Activated CD8-positive, alpha-beta T cell treated with anti-CD3 and anti-CD28 coated beads for 36 hours (primary cell): ENCODE measurements around the gene HEXIM1. TPM values are rescaled to one million over a fixed set of nuclear protein-coding genes. Genes with fewer than 3 reads are reported as not detected.
A peak's percentile ranks its signal among the peaks of the same experiment; 100 is the strongest.

Source experiments
- ATAC-seq: fragments of 200-7000 bp; cut with Tn5 transposase; one replicate; pipeline ENCODE4 v1.10.0; 2021; ENCODE audit warnings: mild to moderate bottlenecking, moderate library complexity
- CTCF ChIA-PET: fragments of 350-600 bp; sonication (Branson Sonifier 250); formaldehyde crosslinking; loops from one replicate; lab custom pipeline; 2021; ENCODE audit warnings: antibody characterized with exemption; lab: Charles Lee
- POLR2A ChIA-PET: fragments of 350-600 bp; sonication (Branson Sonifier 250); formaldehyde crosslinking; loops from one replicate; lab custom pipeline; 2021; ENCODE audit warnings: antibody characterized with exemption; lab: Charles Lee
- DNase-seq: peaks from one replicate; pipeline ENCODE4 v3.0.0-alpha.2; 2020
- H3K27ac Mint-ChIP-seq: one replicate; pipeline ENCODE4 v1.8.0; 2021; ENCODE audit warnings: mild to moderate bottlenecking, mixed read lengths
- H3K27me3 Mint-ChIP-seq: one replicate; pipeline ENCODE4 v1.8.0; 2021; ENCODE audit warnings: mixed read lengths
- H3K36me3 Mint-ChIP-seq: one replicate; pipeline ENCODE4 v1.8.0; 2021; ENCODE audit warnings: low read depth, mixed read lengths
- H3K4me1 Mint-ChIP-seq: one replicate; pipeline ENCODE4 v1.8.0; 2021; ENCODE audit warnings: low read depth, mixed read lengths
- H3K4me3 Mint-ChIP-seq: one replicate; pipeline ENCODE4 v1.8.0; 2021; ENCODE audit warnings: mild to moderate bottlenecking, moderate library complexity, mixed read lengths
- H3K9me3 Mint-ChIP-seq: one replicate; pipeline ENCODE4 v1.8.0; 2021; ENCODE audit warnings: mixed read lengths
- CTCF ChIP-seq: fragments of 200-600 bp; IDR thresholded peaks from one replicate; pipeline ENCODE4 v1.8.0; 2022; ENCODE audit warnings: antibody characterized with exemption, mild to moderate bottlenecking
- intact Hi-C: fragments of 100-400 bp; cut with micrococcal nuclease; formaldehyde crosslinking; loops from one replicate; pipeline ENCODE4 v1.10.0; 2022
- total RNA-seq, 2 experiments: library from RNA; stranded (reverse); gene quantifications; one replicate each; pipeline ENCODE4 v1.2.3, GENCODE V29; 2021

Gene HEXIM1
- total RNA-seq, 2 experiments from 2014 or later: 22.6 to 23.5 TPM

GRCh38 chr17:45138911-45139532 lies 9.3 kb upstream of the HEXIM1 start:
- Mint-ChIP-seq H3K9me3 (no peaks in the 10 kb centered on the region), H3K36me3 (no peaks in the 10 kb centered on the region), H3K27ac (no peak overlapping the region), H3K4me1 (peaks cover 21% of the 10 kb centered on the region), H3K4me3 (no peak overlapping the region), H3K27me3 (no peaks in the 10 kb centered on the region)
- ATAC-seq (no peak), DNase-seq (no peak)
- no peak for TF ChIP-seq CTCF
- CTCF ChIA-PET: interaction anchor here (2.5 to 5.3 kb wide), 2 partner anchors 11 to 58 kb away, joined by 14 to 352 read pairs; partner anchors contain the start of gene HEXIM1
- intact Hi-C loops: no loop called here
- POLR2A ChIA-PET: interaction anchor here (0.8 to 2.0 kb wide), 3 partner anchors 9 to 22 kb away, joined by 3 to 18 read pairs (median 3); partner anchors contain the start of gene HEXIM1

GRCh38 chr17:45139533-45139920 lies 8.7 kb upstream of the HEXIM1 start:
- H3K4me1 Mint-ChIP-seq: peaks cover 23% of the 10 kb centered on the region
- intact Hi-C loops: no loop called here

GRCh38 chr17:45143094-45143670 lies 5.1 kb upstream of the HEXIM1 start:
- DNase-seq (no peak), ATAC-seq (no peak)
- Mint-ChIP-seq H3K27ac (peak overlapping the region; percentile 69), H3K4me3 (peak overlapping the region; percentile 62), H3K36me3 (peaks cover 3% of the 10 kb centered on the region), H3K27me3 (no peaks in the 10 kb centered on the region), H3K9me3 (no peaks in the 10 kb centered on the region), H3K4me1 (peaks cover 28% of the 10 kb centered on the region)
- ChIA-PET POLR2A (interaction anchor here (1.1 to 1.4 kb wide), 3 partner anchors 8 to 54 kb away, joined by 3 to 5 read pairs (median 4); partner anchors contain the start of genes ACBD4 and HEXIM2), CTCF (interaction anchor here (1.0 to 14.4 kb wide), 5 partner anchors 7 to 55 kb away, joined by 3 to 352 read pairs (median 6); partner anchors contain the start of gene ACBD4)
- no peak for TF ChIP-seq CTCF
- intact Hi-C loops: no loop called here

More at GRCh38 chr17:45139533-45139920, 8.7 kb upstream of the HEXIM1 start:
- ATAC-seq: no peak
- Mint-ChIP-seq H3K4me3 (no peak overlapping the region), H3K9me3 (no peaks in the 10 kb centered on the region), H3K36me3 (no peaks in the 10 kb centered on the region), H3K27me3 (no peaks in the 10 kb centered on the region), H3K27ac (no peak overlapping the region)
- TF ChIP-seq CTCF: no peak
- CTCF ChIA-PET: interaction anchor here (2.5 kb wide), 1 partner anchor 58 kb away, joined by 14 read pairs; no protein-coding TSS in a partner anchor
- POLR2A ChIA-PET: interaction anchor here (0.8 to 2.0 kb wide), 3 partner anchors 9 to 21 kb away, joined by 3 to 18 read pairs (median 3); partner anchors contain the start of gene HEXIM1
- no peak for DNase-seq

- ATAC-seq (no peak), DNase-seq (peak; percentile 49)
- Mint-ChIP-seq H3K27ac (peak overlapping the region; percentile 69), H3K27me3 (no peaks in the 10 kb centered on the region), H3K36me3 (peaks cover 3% of the 10 kb centered on the region), H3K4me1 (peaks cover 28% of the 10 kb centered on the region), H3K9me3 (no peaks in the 10 kb centered on the region), H3K4me3 (peak overlapping the region; percentile 62)
- ChIA-PET CTCF (interaction anchor here (1.0 to 14.4 kb wide), 4 partner anchors 8 to 76 kb away, joined by 3 to 352 read pairs (median 4); partner anchors contain the start of gene ACBD4), POLR2A (interaction anchor here (1.1 to 1.4 kb wide), 3 partner anchors 9 to 54 kb away, joined by 4 to 5 read pairs (median 5); partner anchors contain the start of genes ACBD4 and HEXIM2)
- no peak for TF ChIP-seq CTCF
- intact Hi-C loops: no loop called here
Observed at GRCh38 chr17:45143767-45144198, 4.5 kb upstream of the HEXIM1 start.
